Posterior cingulate gyrus (tissue), 11 donors: Measurements from ENCODE around the gene RAD51B.

Experiments
- DNase-seq, 10 donors: peaks; one replicate each; pipeline versions ENCODE4 v3.0.0 to v3.0.0-alpha.2; 2020 to 2021; ENCODE audit warnings: mixed read lengths in 3 of 10
- intact Hi-C: fragments of 100-400 bp; cut with DNase I; formaldehyde crosslinking; loops from one replicate; pipeline ENCODE4 v1.15.1; 2023

Gene RAD51B

GRCh38 chr14:68561531-68562007 is 742.0 kb downstream of the RAD51B start:
- intact Hi-C loops, result no loop called here
- peak in 1 of 10 donors; percentile 54 for DNase-seq

GRCh38 chr14:68562911-68563250 is 743.3 kb downstream of the RAD51B start:
- intact Hi-C loops, result no loop called here

GRCh38 chr14:68563251-68564131 is 743.9 kb downstream of the RAD51B start:
- peak in 1 of 10 donors; percentile 74 for DNase-seq

More at GRCh38 chr14:68562911-68563250, 743.3 kb downstream of the RAD51B start:
- peak in 1 of 10 donors; percentile 74 for DNase-seq

GRCh38 chr14:68564191-68564825 is 744.7 kb downstream of the RAD51B start:
- peak in 1 of 10 donors; percentile 69 for DNase-seq
- intact Hi-C loops, result no loop called here

More at GRCh38 chr14:68563251-68564131, 743.9 kb downstream of the RAD51B start:
- intact Hi-C loops, result no loop called here

GRCh38 chr14:68564826-68565759 is 745.5 kb downstream of the RAD51B start:
- intact Hi-C loops, result no loop called here
- DNase-seq, result peak in 1 of 10 donors; percentile 76

GRCh38 chr14:68566075-68566474 is 746.5 kb downstream of the RAD51B start:
- DNase-seq, result no peak
- intact Hi-C loops, result no loop called here

GRCh38 chr14:68568907-68569897 is 749.6 kb downstream of the RAD51B start:
- DNase-seq, result peak in 7 of 10 donors; percentile 25 to 79 (median 39)
- intact Hi-C loops, result no loop called here

GRCh38 chr14:68569970-68570409 is 750.4 kb downstream of the RAD51B start:
- DNase-seq, result peak in 1 of 10 donors; percentile 78
- intact Hi-C loops, result no loop called here

- DNase-seq, result peak in 1 of 10 donors; percentile 29
- intact Hi-C loops, result no loop called here
These were observed 751.6 kb downstream of the RAD51B start for GRCh38 chr14:68571114-68571591.

GRCh38 chr14:68571928-68572525 is 752.4 kb downstream of the RAD51B start:
- intact Hi-C loops, result no loop called here
- peak in 1 of 10 donors; percentile 62 for DNase-seq

GRCh38 chr14:68573126-68573525 is 753.5 kb downstream of the RAD51B start:
- peak in 1 of 10 donors; percentile 56 for DNase-seq
- intact Hi-C loops, result no loop called here

- peak in 1 of 10 donors; percentile 6 for DNase-seq
- intact Hi-C loops, result no loop called here
These were observed 754.1 kb downstream of the RAD51B start for GRCh38 chr14:68573722-68574121.

GRCh38 chr14:68574461-68574860 is 754.9 kb downstream of the RAD51B start:
- intact Hi-C loops, result no loop called here
- DNase-seq, result peak in 1 of 10 donors; percentile 58

GRCh38 chr14:68574906-68575305 is 755.3 kb downstream of the RAD51B start:
- intact Hi-C loops, result no loop called here
- DNase-seq, result peak in 1 of 10 donors; percentile 81

- intact Hi-C loops, result no loop called here
- DNase-seq, result peak in 1 of 10 donors; percentile 77
These were observed 755.8 kb downstream of the RAD51B start for GRCh38 chr14:68575426-68575825.

GRCh38 chr14:68576031-68576430 is 756.5 kb downstream of the RAD51B start:
- intact Hi-C loops, result no loop called here

GRCh38 chr14:68576496-68577244 is 757.1 kb downstream of the RAD51B start:
- intact Hi-C loops, result no loop called here
- peak in 1 of 10 donors; percentile 13 for DNase-seq

More at GRCh38 chr14:68576031-68576430, 756.5 kb downstream of the RAD51B start:
- peak in 1 of 10 donors; percentile 25 for DNase-seq
